Measurements from ENCODE around the gene ZDHHC7. TPM values are rescaled to one million over a fixed set of nuclear protein-coding genes. Genes with fewer than 3 reads are reported as not detected.
"Not testable (repeated sequence)": the region's sequence is repeated elsewhere in the genome, so short reads cannot be mapped to it uniquely, and the experiment has no call there.

The ZDHHC7 gene, protein sequence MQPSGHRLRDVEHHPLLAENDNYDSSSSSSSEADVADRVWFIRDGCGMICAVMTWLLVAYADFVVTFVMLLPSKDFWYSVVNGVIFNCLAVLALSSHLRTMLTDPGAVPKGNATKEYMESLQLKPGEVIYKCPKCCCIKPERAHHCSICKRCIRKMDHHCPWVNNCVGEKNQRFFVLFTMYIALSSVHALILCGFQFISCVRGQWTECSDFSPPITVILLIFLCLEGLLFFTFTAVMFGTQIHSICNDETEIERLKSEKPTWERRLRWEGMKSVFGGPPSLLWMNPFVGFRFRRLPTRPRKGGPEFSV
- total RNA-seq (2014; rRNA removed; shearing (Covaris generic)) = 27.7 and 34.4 TPM in 2 replicates

DNA sequence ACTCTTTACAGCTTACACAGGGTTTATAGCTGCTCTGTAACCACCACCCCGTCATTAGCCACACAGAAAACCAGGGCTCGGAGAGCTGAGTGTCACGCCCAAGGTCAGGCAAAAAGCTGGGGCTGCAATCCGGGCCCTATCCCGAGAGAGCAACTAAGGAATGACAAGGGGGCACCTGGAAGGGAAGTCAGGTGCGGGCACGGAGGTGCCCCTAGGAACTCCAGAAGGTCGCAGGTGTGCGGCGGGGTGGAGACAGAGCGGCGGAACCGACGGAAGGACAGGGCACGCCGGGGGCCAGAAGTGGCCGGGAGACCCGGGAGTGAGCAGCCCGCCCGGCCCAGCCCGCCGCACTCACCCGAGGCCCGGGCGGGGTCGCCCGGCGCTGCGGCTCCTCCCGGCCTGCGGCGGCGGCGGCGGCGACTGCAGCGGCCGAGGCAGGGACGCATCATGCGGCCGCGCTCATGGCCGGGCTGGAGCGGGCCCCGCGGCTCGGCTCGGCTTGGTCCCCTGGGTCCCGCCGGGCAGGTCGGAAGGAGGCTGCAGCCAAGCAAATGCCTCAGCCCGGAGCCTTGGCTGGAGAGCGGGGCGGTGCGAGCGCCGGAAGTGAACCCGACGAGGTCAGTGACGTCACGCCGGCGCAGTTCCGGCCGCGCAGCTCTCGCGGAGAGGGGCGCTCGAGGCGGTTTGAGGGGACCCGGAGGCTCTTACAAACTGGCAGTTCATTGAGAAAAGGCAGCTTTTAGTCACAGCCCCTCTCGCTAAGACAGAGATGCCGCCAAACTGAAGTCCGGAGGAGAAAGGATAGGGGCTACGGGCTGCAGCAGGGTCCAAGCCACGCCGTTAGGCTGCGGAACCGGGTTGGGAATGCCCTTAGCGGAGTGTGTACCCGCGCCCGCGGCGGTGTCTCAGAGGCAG is at the start of gene ZDHHC7:
Gene ZDHHC7, minus strand, starts transcription at position 605 of the 915 bp plus-strand sequence. CDS start 20,917 bp downstream, outside the sequence.
- peak; percentile 87 for DNase-seq (ENCODE audit: low read depth)

DNA sequence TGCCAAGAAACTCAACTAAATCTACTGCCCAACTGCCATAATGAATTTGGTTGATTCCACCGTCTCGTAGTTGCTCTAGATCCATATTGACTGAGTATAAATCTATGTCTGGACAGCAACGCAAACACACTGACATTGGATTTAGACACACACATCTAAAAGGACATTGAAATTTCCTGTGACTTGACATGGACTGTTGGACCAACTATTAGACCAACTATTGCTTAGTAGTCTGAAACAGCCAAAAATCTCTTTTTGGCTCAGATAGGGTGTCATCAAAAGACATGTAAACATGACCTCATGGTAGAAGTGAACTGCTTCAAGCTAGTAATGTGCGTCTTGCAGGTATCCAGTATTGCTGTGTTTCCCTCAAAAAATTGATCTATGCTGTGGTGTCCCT is 47.6 kb upstream of the ZDHHC7 start:
- DNase-seq (ENCODE audit: low read depth) = no peak

DNA sequence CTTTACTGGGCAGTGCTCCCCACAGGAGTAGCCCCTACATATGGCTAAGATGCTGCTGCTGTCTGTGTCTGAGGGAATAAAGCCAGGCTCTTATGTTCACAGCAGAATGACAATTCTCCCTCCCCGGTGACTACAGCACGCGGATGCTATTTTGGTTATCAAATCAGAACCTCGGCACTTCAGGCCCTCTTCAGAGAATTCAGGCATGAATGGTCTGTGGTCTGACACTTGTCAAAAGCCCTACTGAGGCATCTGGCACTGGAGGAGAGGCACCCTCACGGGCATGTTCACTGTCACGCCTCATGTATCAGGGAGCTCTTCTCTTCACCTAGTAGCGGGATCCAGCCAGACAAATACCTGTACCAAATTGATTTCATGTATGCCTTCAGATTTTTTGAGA is 46.6 kb upstream of the ZDHHC7 start:
- no peak for DNase-seq (ENCODE audit: low read depth)

DNA sequence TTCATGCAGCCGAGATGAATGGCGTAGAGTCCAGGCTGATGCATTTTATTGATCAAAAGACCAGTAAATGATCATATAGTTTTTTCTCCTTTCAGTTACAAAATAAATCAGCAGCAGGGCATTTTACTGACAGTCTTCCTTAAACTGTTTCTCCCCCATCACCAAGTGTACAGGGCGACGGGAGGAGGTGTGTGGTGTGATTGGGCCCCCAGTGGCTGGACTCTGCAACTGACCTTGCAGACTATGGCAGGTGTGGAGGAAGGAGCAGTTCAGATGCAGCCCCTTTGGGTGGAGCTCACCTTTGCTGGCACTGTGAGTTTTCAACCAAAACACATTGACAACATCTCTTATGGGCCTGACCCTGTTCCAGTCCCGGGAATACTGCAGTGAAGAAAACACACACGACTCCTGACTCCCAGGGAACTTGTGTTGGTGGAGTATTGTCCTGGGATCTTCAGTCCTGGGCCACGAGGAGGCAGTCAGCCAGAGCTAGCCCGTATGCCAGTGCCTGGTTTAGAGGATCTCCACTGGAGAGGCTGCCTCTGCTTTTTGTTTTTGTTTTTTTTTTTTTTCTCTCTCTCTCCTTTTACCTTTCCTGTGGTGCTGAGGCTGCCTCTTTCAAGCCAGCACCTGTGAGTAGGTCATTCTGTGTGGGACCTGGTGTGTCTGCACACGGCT is 46.0 kb upstream of the ZDHHC7 start:
- no peak for DNase-seq (ENCODE audit: low read depth)

DNA sequence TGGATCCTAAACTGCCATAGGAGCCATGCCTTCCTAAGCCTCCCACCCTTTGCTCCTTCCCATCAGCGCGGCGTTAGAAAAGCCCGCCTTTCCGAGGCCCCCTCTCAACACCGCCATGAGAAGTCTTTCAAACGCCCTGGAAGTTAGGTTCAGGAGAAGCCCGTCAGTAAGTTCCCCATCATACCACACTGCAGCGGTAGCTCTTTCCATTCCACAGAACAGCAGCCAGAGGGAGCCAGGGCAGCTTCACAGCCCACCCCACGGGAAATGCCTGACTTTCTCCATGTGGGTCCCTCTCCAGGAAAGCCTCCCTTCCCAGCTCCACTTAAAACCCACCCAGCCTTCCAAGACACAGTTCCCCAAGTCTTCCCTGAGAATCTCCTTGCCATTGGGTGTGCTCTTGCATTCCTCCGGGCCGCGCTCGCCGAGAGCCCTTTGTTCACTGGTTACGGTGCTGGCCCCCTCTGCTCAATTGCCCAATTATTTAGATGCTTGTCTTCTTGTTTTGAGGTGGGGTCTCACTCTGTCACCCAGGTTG is 44.9 kb upstream of the ZDHHC7 start:
- DNase-seq (ENCODE audit: low read depth) = no peak

DNA sequence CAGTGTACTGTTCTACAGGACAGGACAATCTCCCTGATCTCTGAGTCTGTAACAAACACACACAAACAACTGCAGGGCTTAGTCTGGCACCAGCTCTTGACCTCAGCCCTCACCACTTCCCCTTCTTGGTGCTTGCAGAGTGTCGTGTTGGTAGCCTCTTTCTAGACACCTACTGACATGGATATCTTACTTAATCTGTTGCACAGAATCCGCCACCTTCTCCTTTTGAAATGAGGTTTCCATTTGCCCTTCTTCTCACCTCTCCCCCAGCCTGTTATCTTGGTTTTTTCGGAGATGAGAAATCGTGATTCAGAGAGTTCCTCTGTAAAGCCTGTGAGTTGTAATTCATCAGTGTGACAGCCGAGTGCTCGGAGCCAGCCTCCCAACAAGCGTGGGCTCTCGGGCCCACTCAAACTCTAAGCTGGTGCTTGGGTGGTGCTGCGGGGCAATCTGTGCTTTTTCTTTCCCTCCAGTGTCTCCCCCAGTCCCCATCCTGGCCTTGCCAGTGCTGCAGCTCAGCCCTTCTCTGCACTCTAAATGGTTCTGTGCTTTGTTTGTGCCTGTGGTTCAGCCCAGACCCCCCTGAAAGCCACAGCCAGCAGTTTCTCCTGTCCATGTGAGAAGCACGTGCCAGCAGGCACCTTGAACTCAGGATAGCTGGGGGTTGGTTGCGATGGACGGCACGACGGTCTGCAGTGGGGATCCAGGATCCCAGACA is 44.3 kb upstream of the ZDHHC7 start:
- peak; percentile 69 for DNase-seq (ENCODE audit: low read depth)

DNA sequence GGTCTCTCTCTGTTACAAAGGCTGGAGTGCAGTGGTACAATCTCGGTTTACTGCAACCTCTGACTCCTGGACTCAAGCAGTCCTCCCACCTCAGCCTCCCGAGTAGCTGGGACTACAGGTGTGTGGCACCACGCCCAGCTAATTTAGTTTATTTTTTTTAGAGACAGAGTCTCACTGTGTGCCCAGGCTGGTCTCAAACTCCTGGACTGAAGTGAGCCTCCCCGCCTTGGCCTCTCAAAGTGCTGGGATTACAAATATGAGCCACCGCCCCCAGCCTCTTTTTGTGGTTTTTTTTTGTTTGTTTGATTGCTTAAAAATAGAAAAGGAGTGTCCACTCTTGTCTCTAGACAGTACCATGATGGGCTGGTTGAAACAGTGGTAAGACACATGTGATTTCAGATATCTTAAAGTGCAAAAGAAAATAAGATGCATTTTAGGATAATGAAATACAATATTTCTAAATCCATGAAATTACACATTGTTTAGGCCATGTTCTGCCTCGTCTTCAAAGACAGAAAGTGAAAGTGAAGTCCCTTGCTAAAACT is 43.7 kb upstream of the ZDHHC7 start:
- no peak for DNase-seq (ENCODE audit: low read depth)

DNA sequence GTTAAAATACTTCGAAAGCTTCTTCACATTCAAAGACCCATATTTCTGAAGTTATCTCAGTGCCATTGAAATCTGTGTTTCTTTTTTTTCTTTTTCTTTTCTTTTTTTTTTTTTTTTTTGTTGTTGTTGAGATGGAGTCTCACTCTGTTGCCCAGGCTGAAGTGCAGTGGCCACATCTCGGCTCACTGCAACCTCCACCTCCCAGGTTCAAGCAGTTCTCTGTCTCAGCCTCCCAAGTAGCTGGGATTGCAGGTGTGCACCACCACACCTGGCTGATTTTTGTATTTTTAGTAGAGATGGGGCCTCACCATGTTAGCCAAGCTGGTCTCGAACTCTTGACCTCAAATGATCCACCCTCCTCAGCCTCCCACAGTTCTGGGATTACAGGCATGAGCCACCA is 43.0 kb upstream of the ZDHHC7 start:
- DNase-seq (ENCODE audit: low read depth) = not testable (repeated sequence)

DNA sequence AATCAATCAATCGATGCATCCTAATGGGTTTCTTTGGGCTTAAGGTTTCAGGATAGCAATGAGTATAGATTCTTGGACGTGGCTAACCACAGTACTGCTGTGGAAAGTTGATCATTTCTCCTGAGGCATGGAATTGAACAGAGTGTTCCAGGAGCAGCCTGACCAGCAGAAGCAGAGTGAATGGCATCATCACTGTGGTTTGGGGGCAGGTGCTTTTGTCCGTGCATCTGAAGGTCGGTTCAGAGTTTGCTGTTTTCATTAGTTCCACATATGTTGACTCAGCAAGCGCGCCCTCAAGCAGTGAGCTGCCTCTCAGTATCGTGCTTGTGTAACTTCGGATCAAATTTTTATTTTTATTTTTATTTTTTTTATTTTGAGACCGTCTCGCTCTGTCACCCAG is 41.2 kb upstream of the ZDHHC7 start:
- DNase-seq (ENCODE audit: low read depth) = no peak

DNA sequence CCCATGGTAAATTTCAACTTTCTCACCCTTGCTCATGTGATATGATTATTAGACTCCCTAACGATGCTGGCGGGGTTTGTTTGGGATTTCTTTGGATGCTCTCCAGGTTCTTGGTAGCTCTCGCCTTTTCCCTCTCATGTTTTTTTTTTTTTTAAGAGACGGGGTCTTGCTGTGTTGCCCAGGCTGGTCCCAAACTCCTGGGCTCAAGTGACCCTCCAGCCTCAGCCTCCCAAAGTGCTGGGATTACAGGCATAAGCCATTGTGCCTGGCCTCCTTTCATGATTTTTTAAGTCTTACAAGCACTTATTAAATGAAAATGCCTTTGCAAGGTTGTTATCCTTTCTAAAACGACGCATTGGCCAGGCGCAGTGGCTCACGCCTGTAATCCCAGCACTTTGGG is 40.3 kb upstream of the ZDHHC7 start:
- no peak for DNase-seq (ENCODE audit: low read depth)

DNA sequence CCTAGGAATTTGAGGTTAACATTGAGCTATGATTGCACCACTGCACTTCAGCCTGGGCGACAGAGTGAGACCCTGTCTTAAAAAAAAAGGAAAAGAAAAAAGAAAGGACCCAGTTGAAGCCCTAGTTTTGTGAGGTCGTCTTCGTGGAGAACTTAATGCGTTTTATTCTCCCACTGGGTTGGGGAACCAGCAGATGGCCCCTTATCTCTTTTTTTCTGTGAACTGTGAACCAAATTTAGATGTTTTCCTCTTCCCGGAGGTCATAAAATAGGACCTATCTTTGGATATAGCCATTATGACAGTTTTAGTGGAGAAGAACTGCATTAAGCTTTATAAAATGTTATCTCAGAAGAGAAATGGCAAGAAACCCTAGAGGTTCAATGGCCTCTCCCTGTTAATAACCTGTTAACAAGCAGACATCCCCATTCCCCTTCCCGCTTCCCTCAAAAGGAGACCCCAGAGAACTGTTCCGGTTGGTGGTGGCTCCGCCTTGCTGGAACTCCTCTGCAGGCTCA is 39.8 kb upstream of the ZDHHC7 start:
- DNase-seq (ENCODE audit: low read depth) = no peak

DNA sequence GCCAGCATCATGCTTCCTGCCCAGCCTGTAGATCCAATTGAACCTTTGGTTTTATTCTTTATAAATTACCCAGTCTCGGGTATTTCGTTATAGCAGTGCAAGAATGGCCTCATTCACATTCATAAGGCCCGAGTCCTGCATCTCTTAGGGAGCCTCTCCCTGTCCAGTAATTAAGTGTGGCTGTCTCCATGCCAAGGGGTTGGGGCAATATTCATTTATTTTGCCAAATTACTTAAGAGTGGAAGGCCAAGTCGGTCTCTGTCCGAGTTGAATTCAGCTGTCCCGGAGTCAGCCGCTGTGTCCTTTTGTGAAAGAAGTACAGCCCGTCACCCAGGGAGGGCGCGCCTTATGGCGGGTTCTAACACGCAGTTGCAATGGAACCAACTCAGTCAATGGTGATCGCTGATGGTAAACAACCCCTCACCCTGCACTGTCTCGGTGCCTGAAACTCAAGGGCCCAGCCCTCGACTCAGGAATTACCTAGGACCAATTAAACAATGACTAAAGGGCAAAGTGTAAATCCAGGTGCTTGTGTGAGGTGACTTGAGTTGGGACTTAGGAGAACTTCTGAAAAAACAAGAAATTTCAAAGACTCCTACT is 38.5 kb upstream of the ZDHHC7 start:
- no peak for DNase-seq (ENCODE audit: low read depth)

DNA sequence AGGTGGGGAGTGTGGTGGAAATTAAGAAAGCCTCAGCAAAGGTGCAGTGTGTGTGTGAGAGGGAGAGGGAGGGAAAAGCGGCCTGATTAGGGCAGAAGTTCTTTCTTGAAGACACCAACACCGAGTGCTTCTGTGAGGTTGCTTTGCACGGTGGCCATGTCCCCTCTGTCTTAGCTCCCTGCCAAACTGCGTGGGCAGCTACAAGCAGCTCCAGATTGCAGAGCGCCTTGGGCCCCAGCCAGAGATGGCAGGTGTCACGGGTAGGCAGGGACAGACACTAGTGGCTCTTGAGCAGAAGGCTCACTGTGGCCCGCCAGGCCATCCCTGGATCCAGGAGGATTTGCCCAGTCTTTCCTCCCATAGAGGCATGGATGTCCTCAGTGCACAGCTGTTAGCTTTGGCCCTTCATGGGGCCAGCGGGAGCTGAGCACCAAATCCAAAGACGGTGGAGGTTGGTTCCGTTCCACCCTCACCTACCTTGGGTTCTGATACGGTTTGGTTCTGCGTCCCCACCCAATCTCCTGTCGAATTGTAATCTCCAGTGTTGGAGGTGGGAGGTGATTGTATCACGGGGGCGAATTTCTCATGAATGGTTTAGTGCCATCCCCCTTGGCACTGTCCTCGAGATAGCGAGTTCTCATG is 37.7 kb upstream of the ZDHHC7 start:
- no peak for DNase-seq (ENCODE audit: low read depth)

DNA sequence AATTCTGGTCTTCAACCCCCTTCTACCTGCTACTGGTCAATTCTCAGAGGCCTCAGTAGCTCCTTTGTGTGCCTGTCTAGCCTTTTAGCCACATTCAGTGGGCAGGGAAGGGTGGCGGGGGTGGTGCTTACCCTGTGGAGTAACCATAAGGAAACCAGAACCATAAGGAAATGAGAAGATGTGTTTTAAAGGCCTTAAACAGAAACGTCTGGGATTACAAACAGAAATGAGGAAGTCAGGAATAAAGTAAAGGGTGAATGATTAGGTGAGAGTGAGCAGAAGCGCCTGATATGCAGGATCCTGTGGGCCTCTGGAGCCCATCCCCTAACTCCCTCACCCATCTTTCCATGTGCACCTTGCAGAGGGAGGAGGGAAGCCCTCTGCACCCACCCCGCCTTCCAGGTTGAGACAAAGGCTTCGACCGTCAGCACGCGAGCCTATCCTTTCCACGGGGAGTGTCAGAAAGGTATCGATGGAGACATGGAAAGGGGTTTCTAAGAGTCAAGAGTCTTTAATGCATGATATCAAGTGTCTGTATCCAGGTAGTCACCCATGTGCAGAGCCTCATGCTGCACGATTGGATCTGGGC is 36.6 kb upstream of the ZDHHC7 start:
- no peak for DNase-seq (ENCODE audit: low read depth)

DNA sequence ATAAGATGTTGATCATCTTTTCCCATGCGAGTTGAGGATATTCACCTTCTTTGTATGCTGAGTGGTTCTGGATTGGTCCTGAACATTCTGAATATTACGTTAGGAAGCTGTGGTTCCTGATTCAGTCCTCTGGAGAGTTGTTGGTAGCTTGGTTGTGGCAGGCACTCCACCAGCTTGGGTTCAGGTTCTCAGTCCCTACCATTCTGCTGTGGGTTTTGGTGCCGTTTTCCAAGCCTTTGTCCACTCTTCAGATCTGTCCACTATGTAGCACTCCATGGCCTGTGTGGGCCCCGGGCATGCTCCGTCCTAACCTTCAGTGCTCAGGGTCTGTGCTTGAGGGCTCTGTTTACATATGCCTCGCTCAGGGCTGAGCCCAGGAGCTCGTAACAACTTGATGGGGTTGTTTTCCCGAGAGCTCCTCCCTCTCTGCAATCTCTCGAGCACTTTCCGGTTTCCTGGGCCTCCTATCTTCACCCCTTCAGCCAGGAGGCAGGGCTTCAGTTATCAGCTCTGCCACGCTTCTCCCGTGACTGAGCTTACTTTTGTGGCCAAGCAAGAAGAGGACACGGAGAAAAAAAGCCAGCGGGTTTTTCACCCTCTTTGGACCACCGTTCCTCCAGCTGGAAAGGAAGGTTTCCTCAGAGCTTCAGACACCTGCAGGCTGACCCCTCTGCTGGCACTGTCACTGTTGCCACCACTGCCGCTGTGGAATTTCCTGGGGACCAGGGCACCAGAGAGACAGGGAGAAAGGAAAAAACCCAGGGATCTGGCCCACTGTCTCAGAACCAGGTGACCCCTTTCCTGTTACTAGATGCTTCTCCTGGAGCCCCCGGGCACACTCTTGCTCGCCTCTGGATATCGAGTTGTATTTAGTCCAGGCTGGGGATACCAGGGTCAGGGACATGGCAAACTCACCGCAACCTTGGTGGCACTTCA is 35.9 kb upstream of the ZDHHC7 start:
- no peak for DNase-seq (ENCODE audit: low read depth)

DNA sequence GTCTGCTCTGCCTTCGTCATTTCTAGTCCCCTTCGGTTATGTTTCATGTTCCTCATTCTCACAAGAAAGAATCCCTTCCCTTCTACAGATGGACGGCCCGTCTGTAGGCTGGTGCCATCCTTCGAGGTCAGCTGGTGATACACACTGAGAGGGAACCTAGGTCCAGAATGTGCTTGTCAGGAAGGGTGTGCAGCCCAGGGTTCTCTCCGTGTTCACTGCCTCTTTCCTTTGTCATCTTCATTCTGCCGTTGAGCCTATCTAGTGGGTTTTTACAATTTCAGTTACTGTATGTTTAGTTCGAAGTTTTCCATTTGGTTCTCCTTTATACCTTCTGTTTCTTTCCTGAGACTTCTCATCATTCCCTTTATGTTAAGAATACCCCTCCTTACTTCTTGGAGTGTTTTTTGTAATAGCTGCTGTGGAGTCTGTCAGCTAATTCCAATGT is 35.2 kb upstream of the ZDHHC7 start:
- no peak for DNase-seq (ENCODE audit: low read depth)

DNA sequence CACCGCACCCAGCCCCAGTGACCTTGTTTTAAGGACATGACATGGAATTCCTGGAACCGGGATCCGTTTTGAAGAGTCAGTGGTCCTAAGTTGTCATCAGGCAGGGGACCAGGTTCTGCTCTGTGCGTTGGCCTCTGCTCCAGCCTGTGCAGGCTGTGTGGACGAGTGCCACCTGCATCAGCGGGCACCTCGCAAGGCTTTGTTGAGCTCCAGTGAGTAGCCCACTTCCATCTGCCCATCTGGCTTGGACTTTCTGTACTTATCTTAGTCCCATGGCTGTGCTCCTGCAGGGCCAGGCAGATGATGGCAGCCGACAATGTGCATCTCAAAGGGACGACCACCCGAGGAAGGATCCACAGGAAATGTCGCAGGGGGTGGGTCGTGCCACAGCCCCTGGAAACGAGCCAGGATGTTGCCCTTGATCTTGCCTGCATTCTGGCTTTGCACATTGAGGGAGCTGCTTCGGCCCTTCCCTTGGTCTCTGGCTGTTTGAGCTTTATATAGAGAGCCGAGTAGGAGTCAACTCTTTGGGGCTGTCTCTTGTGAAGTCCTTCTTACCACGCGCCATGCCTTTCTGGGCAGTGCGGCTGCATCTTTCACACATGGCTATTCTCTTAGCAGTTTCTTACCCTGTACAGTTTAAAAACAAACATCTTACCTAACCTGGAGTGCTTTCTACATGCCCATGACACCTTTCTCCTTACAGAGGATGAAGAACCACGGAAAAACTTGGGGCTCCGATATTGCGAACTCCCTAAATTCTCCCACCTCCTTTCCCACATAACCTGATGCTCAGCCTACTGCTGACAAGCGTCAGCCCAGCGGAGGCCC is 34.5 kb upstream of the ZDHHC7 start:
- no peak for DNase-seq (ENCODE audit: low read depth)
